Activated CD8-positive, alpha-beta T cell treated with anti-CD3 and anti-CD28 coated beads for 36 hours (primary cell): ENCODE results near the gene TK2. TPM values are rescaled to one million over a fixed set of nuclear protein-coding genes. Genes with fewer than 3 reads are reported as not detected.

Experiments
- ATAC-seq: fragments of 200-7000 bp; cut with Tn5 transposase; one replicate; pipeline ENCODE4 v1.10.0; 2021; ENCODE audit warnings: mild to moderate bottlenecking, moderate library complexity
- CTCF ChIA-PET: fragments of 350-600 bp; sonication (Branson Sonifier 250); formaldehyde crosslinking; loops from one replicate; lab custom pipeline; 2021; ENCODE audit warnings: antibody characterized with exemption; lab: Charles Lee
- POLR2A ChIA-PET: fragments of 350-600 bp; sonication (Branson Sonifier 250); formaldehyde crosslinking; loops from one replicate; lab custom pipeline; 2021; ENCODE audit warnings: antibody characterized with exemption; lab: Charles Lee
- DNase-seq: peaks from one replicate; pipeline ENCODE4 v3.0.0-alpha.2; 2020
- H3K27ac Mint-ChIP-seq: one replicate; pipeline ENCODE4 v1.8.0; 2021; ENCODE audit warnings: mild to moderate bottlenecking, mixed read lengths
- H3K27me3 Mint-ChIP-seq: one replicate; pipeline ENCODE4 v1.8.0; 2021; ENCODE audit warnings: mixed read lengths
- H3K36me3 Mint-ChIP-seq: one replicate; pipeline ENCODE4 v1.8.0; 2021; ENCODE audit warnings: low read depth, mixed read lengths
- H3K4me1 Mint-ChIP-seq: one replicate; pipeline ENCODE4 v1.8.0; 2021; ENCODE audit warnings: low read depth, mixed read lengths
- H3K4me3 Mint-ChIP-seq: one replicate; pipeline ENCODE4 v1.8.0; 2021; ENCODE audit warnings: mild to moderate bottlenecking, moderate library complexity, mixed read lengths
- H3K9me3 Mint-ChIP-seq: one replicate; pipeline ENCODE4 v1.8.0; 2021; ENCODE audit warnings: mixed read lengths
- CTCF ChIP-seq: fragments of 200-600 bp; IDR thresholded peaks from one replicate; pipeline ENCODE4 v1.8.0; 2022; ENCODE audit warnings: antibody characterized with exemption, mild to moderate bottlenecking
- intact Hi-C: fragments of 100-400 bp; cut with micrococcal nuclease; formaldehyde crosslinking; loops from one replicate; pipeline ENCODE4 v1.10.0; 2022
- total RNA-seq, 2 experiments: library from RNA; stranded (reverse); gene quantifications; one replicate each; pipeline ENCODE4 v1.2.3, GENCODE V29; 2021

The TK2 gene
- total RNA-seq, 2 experiments from 2014 or later, result 3.2 to 4.4 TPM

GRCh38 chr16:66520406-66521170 lies 29.3 kb downstream of the TK2 start:
- ATAC-seq (no peak), DNase-seq (no peak)
- intact Hi-C loops, result no loop called here
- no peaks in the 10 kb centered on the region for H3K36me3 Mint-ChIP-seq
- CTCF ChIA-PET, result interaction anchor here (0.9 to 6.0 kb wide), 7 partner anchors 32 to 131 kb away, joined by 3 to 41 read pairs (median 4); partner anchors contain the start of genes CKLF and TK2
- H3K27ac Mint-ChIP-seq, result peak overlapping the region; percentile 88
- H3K4me1 Mint-ChIP-seq, result peaks cover 88% of the 10 kb centered on the region
- no peak overlapping the region for H3K4me3 Mint-ChIP-seq
- H3K9me3 Mint-ChIP-seq, result no peaks in the 10 kb centered on the region
- no peaks in the 10 kb centered on the region for H3K27me3 Mint-ChIP-seq
- no peak for TF ChIP-seq CTCF
- POLR2A ChIA-PET, result interaction anchor here (1.3 to 9.4 kb wide), 3 partner anchors 30 to 96 kb away, joined by 3 to 78 read pairs (median 4); partner anchors contain the start of genes CKLF and TK2

- Mint-ChIP-seq H3K9me3 (no peaks in the 10 kb centered on the region), H3K4me3 (no peak overlapping the region), H3K4me1 (peaks cover 88% of the 10 kb centered on the region), H3K27ac (peak overlapping the region; percentile 88), H3K36me3 (no peaks in the 10 kb centered on the region), H3K27me3 (no peaks in the 10 kb centered on the region)
- no peak for TF ChIP-seq CTCF
- intact Hi-C loops, result no loop called here
- POLR2A ChIA-PET, result interaction anchor here (1.5 to 9.4 kb wide), 2 partner anchors 31 to 84 kb away, joined by 4 to 78 read pairs; partner anchors contain the start of genes CKLF and TK2
- CTCF ChIA-PET, result interaction anchor here (0.9 to 6.0 kb wide), 7 partner anchors 32 to 132 kb away, joined by 3 to 41 read pairs (median 4); partner anchors contain the start of genes CKLF and TK2
- DNase-seq, result no peak
- no peak for ATAC-seq
Observed at GRCh38 chr16:66519482-66520373, 30.2 kb downstream of the TK2 start.

- CTCF ChIA-PET, result interaction anchor here (0.9 to 1.3 kb wide), 4 partner anchors 72 to 161 kb away, joined by 3 to 4 read pairs (median 4); no protein-coding TSS in a partner anchor
- no peaks in the 10 kb centered on the region for H3K36me3 Mint-ChIP-seq
Observed at GRCh38 chr16:66517586-66518263, 32.2 kb downstream of the TK2 start.

More at GRCh38 chr16:66517586-66518263, 32.2 kb downstream of the TK2 start:
- intact Hi-C loops, result loop anchor here (2.0 kb wide), 1 partner anchor 33 kb away; the partner anchor contains the start of gene TK2
- Mint-ChIP-seq H3K4me1 (peaks cover 69% of the 10 kb centered on the region), H3K4me3 (peak overlapping the region; percentile 78), H3K9me3 (no peaks in the 10 kb centered on the region), H3K27ac (peak overlapping the region; percentile 97), H3K27me3 (no peaks in the 10 kb centered on the region)
- POLR2A ChIA-PET, result no interaction called here
- no peak for TF ChIP-seq CTCF
- no peak for DNase-seq
- ATAC-seq, result no peak
